Measurements from ENCODE around the gene NBAS. TPM values are rescaled to one million over a fixed set of nuclear protein-coding genes. Genes with fewer than 3 reads are reported as not detected.

NBAS gene
- total and polyA plus RNA-seq, 9 of the 15 experiments (the other 6 are each of a cell fraction or from before 2014, with no cell fraction given) = 15.3 to 94.4 (median 69.9) TPM

GRCh38 chr2:15556311-15556930 is 4.7 kb downstream of the NBAS start (continued):
- TF ChIP-seq REST (IDR thresholded peaks at IDR 0.05; ENCODE audit: borderline replicate concordance) = no peak
- TF ChIP-seq REST (CRISPR knock-in tag; IDR thresholded peaks at IDR 0.05; ENCODE audit: low read depth) = no peak
- TF ChIP-seq HMBOX1 (IDR thresholded peaks at IDR 0.05) = 0 out of 2 replicates have a peak, but pooled peaks have one; percentile 33
- TF ChIP-seq ZNF280A (IDR thresholded peaks at IDR 0.05; ENCODE audit: low read depth, partially characterized antibody) = no peak
- TF ChIP-seq POLR2AphosphoS5 (IDR thresholded peaks at IDR 0.05; ENCODE audit: control insufficient read depth, insufficient read depth, low read depth, low read length) = peak; percentile 80
- TF ChIP-seq PHTF2 (CRISPR knock-in tag; IDR thresholded peaks at IDR 0.05) = no peak
- no peak for TF ChIP-seq PHF21A (IDR thresholded peaks at IDR 0.05; ENCODE audit: borderline replicate concordance, low read depth)
- TF ChIP-seq NR2C2 (CRISPR knock-in tag; IDR thresholded peaks at IDR 0.05) = no peak
- TF ChIP-seq NR2C2 (tag; IDR thresholded peaks at IDR 0.05) = no peak
- no peak for TF ChIP-seq CHD1 (IDR thresholded peaks at IDR 0.05; ENCODE audit: low read length)
- TF ChIP-seq HMG20B (CRISPR knock-in tag; IDR thresholded peaks at IDR 0.05) = no peak
- no peak for TF ChIP-seq ARID4B (CRISPR knock-in tag; IDR thresholded peaks at IDR 0.05)
- TF ChIP-seq CREM (IDR thresholded peaks at IDR 0.05; ENCODE audit: low read depth) = peak; percentile 52

Measured in K562 (cell line).